C4-2B (cell line): ENCODE results near the gene KRTAP9-4.
"Not testable (repeated sequence)": the region's sequence is repeated elsewhere in the genome, so short reads cannot be mapped to it uniquely, and the experiment has no call there.

Source experiments
- H3K27ac ChIP-seq: fragments of 450-650 bp; 2 replicates; pipeline ENCODE4 v1.5.1; 2017
- CTCF ChIP-seq: fragments of 450-650 bp; conservative IDR thresholded peaks from 2 replicates; pipeline ENCODE4 v1.5.1; 2017; ENCODE audit warnings: mild to moderate bottlenecking
- ZFX ChIP-seq: fragments of 450-650 bp; IDR thresholded peaks from 2 replicates; pipeline ENCODE4 v1.6.1; 2017

Gene KRTAP9-4

GRCh38 chr17:41249637-41250240 lies at the start of gene KRTAP9-4:
Gene KRTAP9-4 (plus strand): TSS chr17:41249687. CDS start chr17:41249721, 34 bp downstream.
- not testable (repeated sequence) for H3K27ac ChIP-seq

- TF ChIP-seq CTCF: no peak
- TF ChIP-seq ZFX: no peak
- H3K27ac ChIP-seq: no peak overlapping the region; the same call in 1 of the 2 replicates
These were observed 37.5 kb upstream of the KRTAP9-4 start for GRCh38 chr17:41211845-41212466.

- TF ChIP-seq CTCF (no peak), ZFX (no peak)
- peak overlapping the region; percentile 24; the same call in 1 of the 2 replicates for H3K27ac ChIP-seq
These were observed 36.8 kb upstream of the KRTAP9-4 start for GRCh38 chr17:41212524-41213169.

GRCh38 chr17:41215681-41216080 lies 33.8 kb upstream of the KRTAP9-4 start:
- no peak overlapping the region for H3K27ac ChIP-seq
- TF ChIP-seq ZFX: no peak
- TF ChIP-seq CTCF: no peak

- H3K27ac ChIP-seq: no peak overlapping the region
- TF ChIP-seq CTCF (no peak), ZFX (no peak)
These were observed 25.7 kb upstream of the KRTAP9-4 start for GRCh38 chr17:41223821-41224220.

- no peak overlapping the region for H3K27ac ChIP-seq
- TF ChIP-seq ZFX (no peak), CTCF (no peak)
These were observed 23.4 kb upstream of the KRTAP9-4 start for GRCh38 chr17:41226051-41226450.

- not testable (repeated sequence) for H3K27ac ChIP-seq
These were observed 22.8 kb upstream of the KRTAP9-4 start, which contains the start of gene KRTAP9-2 for GRCh38 chr17:41226598-41227095. Gene KRTAP9-2 (plus strand): TSS chr17:41226648. CDS start chr17:41226655, 7 bp downstream.

- no peak for TF ChIP-seq ZFX
- TF ChIP-seq CTCF: no peak
These were observed 19.4 kb upstream of the KRTAP9-4 start for GRCh38 chr17:41230094-41230493.

More at GRCh38 chr17:41230094-41230493, 19.4 kb upstream of the KRTAP9-4 start:
- no peak overlapping the region for H3K27ac ChIP-seq
